ENCODE measurements around the gene LPGAT1.

LPGAT1 gene

DNA sequence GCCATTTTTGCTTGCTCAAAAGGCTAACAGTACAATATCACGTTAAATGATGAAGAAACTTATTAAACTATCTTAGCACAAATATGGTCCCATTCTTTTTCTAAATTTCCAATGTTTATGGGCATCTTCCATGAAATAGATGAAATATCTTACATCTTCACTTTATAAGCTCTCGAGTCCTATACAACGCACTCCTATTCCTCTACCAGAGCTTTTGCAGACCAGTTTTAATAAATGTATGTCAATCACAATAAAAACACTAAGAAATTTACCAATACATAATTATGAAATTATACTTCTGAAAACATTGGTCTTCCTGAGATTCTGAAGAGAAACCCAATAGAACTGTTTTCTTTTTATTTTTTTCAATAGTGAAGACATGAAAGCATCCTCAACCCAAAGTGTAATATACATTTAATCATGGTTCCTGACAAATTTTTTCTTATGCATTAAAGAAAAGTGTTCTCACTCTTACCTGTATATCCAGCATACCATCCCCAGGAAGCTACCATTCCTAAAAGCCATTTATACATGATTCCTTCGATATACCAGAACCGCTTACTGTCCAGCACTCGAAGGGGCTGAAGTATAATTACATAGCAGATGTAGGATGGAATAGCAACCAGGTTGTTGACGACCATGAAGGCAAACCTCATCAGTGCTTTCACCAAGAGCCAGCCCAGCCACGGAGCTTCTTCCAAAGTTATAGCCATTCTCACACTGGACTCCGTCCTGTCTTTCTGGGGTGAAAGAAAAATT, 1.8 kb downstream of the LPGAT1 start:
- no peak for DNase-seq

DNA sequence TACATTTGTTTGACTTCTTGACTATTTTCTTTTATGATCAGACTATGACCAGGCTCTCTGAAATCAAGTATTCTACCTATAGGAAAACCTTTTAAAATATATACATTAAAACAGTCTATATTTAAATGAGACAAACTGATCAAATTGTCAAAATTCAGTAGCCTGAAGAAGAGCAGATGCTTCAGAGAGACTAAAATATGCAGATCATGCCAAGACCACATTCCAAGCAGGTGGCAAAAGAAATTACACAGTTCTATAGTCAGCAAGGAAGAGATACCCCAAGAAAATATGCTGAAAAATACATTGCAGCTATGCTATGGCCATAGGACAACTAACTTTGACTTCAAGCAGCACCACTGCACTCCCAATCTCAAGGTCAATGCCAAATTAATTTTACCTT, 3.5 kb downstream of the LPGAT1 start:
- DNase-seq, result no peak

GRCh38 chr1:211825980-211826379, 4.6 kb downstream of the LPGAT1 start:
- no peak for DNase-seq

DNA sequence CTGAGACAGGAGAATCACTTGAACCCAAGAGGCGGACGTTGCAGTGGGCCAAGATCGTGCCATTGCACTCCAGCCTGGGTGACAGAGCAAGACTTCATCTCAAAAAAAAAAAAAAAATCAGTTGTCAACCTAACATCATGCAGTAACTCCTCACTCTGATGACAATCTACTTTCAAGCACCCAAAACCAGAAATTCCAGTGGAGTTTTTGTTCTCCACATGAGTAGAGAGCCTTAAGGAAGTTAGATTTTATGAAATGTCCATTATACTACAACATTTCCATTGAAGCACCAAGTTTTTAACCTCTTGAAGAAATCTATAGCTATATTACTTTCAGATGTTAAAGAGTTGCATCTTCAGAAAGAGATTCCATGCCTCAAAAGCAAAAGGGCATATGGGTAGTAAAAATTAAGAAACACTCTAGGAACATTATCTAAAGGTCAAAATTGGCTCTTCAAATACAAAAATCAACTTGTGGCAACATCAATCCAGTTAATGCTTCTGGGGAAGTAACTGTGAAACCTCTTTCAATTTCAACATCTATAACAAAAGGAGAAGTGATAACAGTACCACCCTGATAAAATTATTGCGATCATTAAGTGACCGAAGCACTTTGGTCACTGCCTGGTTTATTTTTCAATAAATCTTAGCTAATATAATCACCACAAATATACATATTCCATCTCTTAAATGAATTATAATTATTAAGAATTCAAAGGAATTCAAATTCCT, 7.7 kb downstream of the LPGAT1 start:
- peak; percentile 61 to 74 for DNase-seq

GRCh38 chr1:211816586-211816985, 14.0 kb downstream of the LPGAT1 start:
- no peak for DNase-seq

- DNase-seq, result no peak
Observed at GRCh38 chr1:211814313-211814712, 16.2 kb downstream of the LPGAT1 start.

GRCh38 chr1:211813590-211813989, 17.0 kb downstream of the LPGAT1 start:
- peak; percentile 77 to 84 for DNase-seq

- no peak for DNase-seq
Observed at GRCh38 chr1:211812584-211812983, 18.0 kb downstream of the LPGAT1 start.

DNA sequence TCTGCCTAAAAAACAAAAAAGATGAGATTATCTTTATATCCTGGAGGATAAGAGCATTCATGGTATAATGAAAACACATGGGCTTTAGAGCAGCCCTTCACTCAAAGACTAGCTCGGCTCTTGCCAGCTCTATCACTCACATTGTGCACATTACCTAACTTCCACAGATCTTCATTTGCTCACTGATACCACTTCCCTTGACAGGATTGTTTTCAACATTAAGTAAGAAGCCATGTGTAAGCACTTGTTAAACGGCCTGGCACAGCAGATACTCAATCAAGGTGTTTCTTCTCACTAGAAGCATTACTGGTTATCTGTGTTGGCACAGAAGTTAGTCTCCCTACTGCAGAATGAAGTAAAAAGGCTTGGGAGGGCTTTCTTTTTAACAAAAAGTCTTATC, 18.7 kb downstream of the LPGAT1 start:
- DNase-seq, result peak; percentile 10 to 11

GRCh38 chr1:211811126-211811525, 19.4 kb downstream of the LPGAT1 start:
- DNase-seq, result no peak

DNA sequence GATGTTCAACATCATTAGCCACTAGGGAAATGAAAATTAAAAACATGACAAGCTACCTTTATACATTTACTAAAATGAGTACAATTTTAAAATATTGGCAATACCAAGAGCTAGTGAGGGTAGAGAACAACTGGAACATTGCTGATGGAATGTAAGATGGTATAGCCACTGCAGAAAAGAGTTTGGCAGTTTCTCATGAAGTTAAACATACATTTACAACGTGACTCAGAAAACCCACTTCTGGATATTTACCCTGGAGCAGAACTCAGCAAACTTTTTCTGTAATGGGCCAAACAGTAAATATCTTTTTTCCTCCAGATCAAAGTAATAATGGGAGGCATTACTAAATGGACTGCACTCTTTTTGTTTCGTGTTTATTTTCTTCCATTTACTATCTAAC, 22.1 kb downstream of the LPGAT1 start:
- no peak for DNase-seq

DNA sequence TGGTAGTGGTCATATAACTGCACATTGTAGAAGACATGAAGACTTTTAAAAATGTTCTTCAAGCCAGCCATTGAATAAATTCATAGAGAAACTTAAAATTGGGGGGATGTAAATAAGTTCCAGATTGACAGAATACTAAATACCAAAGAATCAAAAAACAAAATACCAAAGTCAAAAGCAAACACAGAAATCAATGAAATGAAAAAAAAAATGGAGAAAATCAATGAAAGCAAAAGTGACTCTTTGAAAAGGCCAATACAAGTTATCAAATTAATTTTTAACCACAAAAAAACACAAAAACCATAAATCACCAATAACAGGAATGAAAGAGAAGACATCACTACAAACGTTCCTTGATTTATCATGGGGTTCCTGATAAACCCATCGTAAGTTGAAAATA, 25.6 kb downstream of the LPGAT1 start:
- no peak for DNase-seq

DNA sequence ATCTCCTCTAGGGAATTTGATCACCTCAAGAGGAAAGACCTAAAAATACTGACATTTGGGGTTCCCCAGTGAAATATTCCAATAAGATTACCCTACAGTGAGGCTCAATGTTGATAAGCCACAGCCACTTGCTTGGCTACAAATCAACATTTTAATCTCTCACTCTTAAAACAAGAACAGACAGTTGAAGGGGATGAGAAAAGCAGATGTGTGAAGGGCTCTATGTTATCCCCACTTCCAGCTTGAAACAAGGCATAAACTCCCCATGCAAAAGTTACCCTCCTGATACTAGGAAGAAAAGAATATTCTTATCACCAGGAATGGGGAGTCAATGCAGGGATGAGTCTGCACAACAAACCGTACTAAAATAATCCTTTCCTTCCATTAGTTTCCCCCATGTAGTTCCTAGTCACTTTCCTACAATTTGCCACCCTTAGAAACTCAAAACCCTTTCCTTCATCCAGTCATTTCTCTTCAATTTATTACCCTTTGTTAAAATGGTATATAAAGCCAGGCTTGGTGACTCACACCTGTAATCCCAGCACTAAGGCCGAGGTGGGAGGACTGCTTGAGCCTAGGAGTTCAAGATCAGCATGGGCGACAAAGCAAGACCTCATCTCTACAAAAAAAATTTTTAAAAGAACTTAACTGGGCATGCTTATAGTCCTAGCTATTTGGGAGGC, 29.5 kb downstream of the LPGAT1 start:
- no peak for DNase-seq

- DNase-seq, result no peak
Observed at GRCh38 chr1:211797994-211798393, 32.6 kb downstream of the LPGAT1 start.

- no peak for DNase-seq
Observed at GRCh38 chr1:211791979-211792378, 38.6 kb downstream of the LPGAT1 start.

- DNase-seq, result no peak
Observed at GRCh38 chr1:211789641-211790464, 40.7 kb downstream of the LPGAT1 start.

- no peak for DNase-seq
Observed at GRCh38 chr1:211788626-211789025, 41.9 kb downstream of the LPGAT1 start.

- DNase-seq, result no peak
Observed at GRCh38 chr1:211783897-211784296, 46.7 kb downstream of the LPGAT1 start.

GRCh38 chr1:211783266-211783665, 47.3 kb downstream of the LPGAT1 start:
- no peak for DNase-seq

GRCh38 chr1:211781260-211781659, 49.3 kb downstream of the LPGAT1 start:
- no peak for DNase-seq

- DNase-seq, result no peak
Observed at GRCh38 chr1:211775170-211775569, 55.4 kb downstream of the LPGAT1 start.

DNA sequence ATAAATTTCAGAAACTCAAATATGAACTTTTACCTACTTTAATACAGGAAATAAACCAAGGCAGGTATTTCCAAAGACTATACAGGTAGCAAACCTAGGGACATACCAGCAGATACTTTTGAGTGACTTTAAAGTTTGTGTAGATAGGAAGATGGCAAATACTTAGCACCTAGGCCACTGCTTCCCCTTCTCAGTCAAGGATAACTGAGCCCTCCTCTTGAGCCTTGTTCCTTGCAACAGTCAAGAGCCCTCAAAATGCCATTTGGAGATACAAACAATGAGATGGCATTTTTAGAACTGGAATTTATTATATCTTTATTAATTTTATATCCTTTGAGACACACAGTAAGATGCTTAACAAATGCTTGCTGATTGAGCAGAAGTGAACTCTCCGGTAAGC, 65.9 kb downstream of the LPGAT1 start:
- no peak for DNase-seq

GRCh38 chr1:211762206-211762605, 68.4 kb downstream of the LPGAT1 start:
- DNase-seq, result no peak
